ENCODE data around the gene CHL1. TPM values are rescaled to one million over a fixed set of nuclear protein-coding genes. Genes with fewer than 3 reads are reported as not detected.
A peak's percentile ranks its signal among the peaks of the same experiment; 100 is the strongest.

Gene CHL1
- total RNA-seq, 1 donor from 2014 or later = 7.4 TPM

DNA sequence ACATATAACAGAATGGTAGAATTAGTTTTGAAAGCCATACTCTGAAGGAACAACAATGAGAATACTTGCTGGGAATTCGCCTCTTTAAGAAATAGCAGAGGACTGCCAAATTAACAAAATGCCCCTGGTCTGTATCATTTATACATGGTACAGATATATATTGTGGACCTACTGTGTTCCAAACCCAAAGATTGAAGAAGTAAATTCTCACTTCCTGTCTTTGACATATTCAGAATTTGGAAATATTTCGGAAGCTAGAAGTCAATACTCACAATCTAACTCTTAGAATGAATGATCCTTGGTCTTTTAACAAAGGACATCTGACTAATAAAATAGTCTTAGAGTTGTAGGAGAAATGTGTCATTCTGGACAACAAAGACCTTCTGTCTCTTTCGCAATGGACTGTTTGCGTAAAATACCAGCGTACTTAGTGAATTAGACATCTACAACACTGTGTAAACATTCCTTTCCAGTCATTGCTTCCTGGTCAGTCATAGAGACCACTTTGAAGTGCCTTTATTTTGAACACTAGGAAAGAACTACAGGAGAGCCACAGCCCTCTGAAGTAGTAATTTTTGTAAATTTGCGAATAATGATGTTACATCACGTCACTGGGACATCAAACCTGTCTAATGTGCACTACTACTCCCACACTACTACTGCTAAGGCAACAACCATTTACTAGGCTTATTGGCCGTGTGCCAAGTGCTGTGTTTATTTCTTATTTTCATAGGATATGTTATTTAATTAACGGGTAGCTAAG, 68.0 kb downstream of the CHL1 start:
- ChIA-PET POLR2A (no interaction called here), CTCF (no interaction called here)
- TF ChIP-seq, protein P1, sequence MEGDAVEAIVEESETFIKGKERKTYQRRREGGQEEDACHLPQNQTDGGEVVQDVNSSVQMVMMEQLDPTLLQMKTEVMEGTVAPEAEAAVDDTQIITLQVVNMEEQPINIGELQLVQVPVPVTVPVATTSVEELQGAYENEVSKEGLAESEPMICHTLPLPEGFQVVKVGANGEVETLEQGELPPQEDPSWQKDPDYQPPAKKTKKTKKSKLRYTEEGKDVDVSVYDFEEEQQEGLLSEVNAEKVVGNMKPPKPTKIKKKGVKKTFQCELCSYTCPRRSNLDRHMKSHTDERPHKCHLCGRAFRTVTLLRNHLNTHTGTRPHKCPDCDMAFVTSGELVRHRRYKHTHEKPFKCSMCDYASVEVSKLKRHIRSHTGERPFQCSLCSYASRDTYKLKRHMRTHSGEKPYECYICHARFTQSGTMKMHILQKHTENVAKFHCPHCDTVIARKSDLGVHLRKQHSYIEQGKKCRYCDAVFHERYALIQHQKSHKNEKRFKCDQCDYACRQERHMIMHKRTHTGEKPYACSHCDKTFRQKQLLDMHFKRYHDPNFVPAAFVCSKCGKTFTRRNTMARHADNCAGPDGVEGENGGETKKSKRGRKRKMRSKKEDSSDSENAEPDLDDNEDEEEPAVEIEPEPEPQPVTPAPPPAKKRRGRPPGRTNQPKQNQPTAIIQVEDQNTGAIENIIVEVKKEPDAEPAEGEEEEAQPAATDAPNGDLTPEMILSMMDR (IDR thresholded peaks at IDR 0.05) = no peak
- no peak overlapping the region for H3K27ac Mint-ChIP-seq
- no peak for ATAC-seq (ENCODE audit: low read depth)
- no peak overlapping the region for H3K4me3 Mint-ChIP-seq
- H3K9me3 Mint-ChIP-seq = no peaks in the 10 kb centered on the region
- intact Hi-C loops (cut with micrococcal nuclease) = no loop called here
- no peak for DNase-seq
- H3K36me3 Mint-ChIP-seq (ENCODE audit: low read depth) = no peaks in the 10 kb centered on the region
- H3K27me3 Mint-ChIP-seq = no peaks in the 10 kb centered on the region
- H3K4me1 Mint-ChIP-seq = peaks cover 7% of the 10 kb centered on the region

DNA sequence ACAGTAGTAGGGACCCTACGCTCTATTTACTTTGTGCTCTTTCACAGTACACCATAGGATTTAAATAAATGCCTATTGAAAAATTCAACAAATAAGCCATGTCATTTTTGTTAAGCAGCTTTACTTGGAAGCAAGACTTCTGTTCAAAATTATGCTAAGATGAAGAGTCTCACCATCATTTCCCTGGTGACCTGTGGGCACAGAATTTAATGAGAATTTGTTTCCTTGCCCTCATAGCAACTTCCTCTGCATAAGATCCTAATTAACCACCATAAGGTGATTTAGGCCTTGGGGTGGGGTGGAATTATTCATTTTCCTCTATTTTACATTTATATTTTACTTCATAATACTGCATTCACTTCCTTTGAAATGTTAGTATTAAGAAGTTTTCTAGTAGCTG, 70.5 kb downstream of the CHL1 start:
- POLR2A ChIA-PET = no interaction called here
- H3K4me1 Mint-ChIP-seq = peaks cover 32% of the 10 kb centered on the region
- intact Hi-C loops (cut with micrococcal nuclease) = no loop called here
- no peaks in the 10 kb centered on the region for H3K9me3 Mint-ChIP-seq
- CTCF ChIA-PET = no interaction called here
- H3K27me3 Mint-ChIP-seq = no peaks in the 10 kb centered on the region
- TF ChIP-seq, protein P1 (IDR thresholded peaks at IDR 0.05) = no peak
- H3K4me3 Mint-ChIP-seq = no peak overlapping the region
- H3K27ac Mint-ChIP-seq = no peak overlapping the region
- ATAC-seq (ENCODE audit: low read depth) (no peak), DNase-seq (no peak)
- no peaks in the 10 kb centered on the region for H3K36me3 Mint-ChIP-seq (ENCODE audit: low read depth)

DNA sequence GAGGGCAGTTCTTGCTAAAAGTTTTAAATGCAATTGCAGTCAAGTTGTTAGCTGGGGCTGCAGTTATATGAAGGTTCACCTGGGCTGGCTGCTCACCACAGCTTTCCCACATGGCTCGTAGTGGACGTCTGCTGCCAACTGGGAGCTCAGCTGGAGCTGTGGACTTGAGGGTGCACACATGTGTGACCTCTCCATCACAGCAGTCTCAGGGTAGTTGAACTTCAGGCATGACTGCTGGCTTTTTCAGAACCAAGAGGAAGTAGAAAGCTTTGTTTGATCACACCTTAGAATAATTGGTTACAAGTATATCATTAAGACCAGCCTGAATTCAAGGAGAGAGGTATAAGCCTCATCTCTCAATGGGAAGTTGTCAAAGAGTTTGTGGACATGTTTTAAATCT, 74.1 kb downstream of the CHL1 start:
- H3K4me3 Mint-ChIP-seq = peak overlapping the region; percentile 39
- ChIA-PET POLR2A (interaction anchor here (0.6 to 1.2 kb wide), 3 partner anchors 19 to 41 kb away, joined by 3 read pairs; no protein-coding TSS in a partner anchor), CTCF (interaction anchor here (0.7 kb wide), 1 partner anchor 83 kb away, joined by 3 read pairs; no protein-coding TSS in a partner anchor)
- H3K27ac Mint-ChIP-seq = peak overlapping the region; percentile 43
- DNase-seq (no peak), ATAC-seq (ENCODE audit: low read depth) (peak; percentile 55)
- intact Hi-C loops (cut with micrococcal nuclease) = loop anchor here (5.0 kb wide), 1 partner anchor 38 kb away; no protein-coding TSS in a partner anchor
- TF ChIP-seq, protein P1 (IDR thresholded peaks at IDR 0.05) = no peak
- no peaks in the 10 kb centered on the region for H3K9me3 Mint-ChIP-seq
- H3K4me1 Mint-ChIP-seq = peaks cover 65% of the 10 kb centered on the region
- H3K27me3 Mint-ChIP-seq = no peaks in the 10 kb centered on the region
- no peaks in the 10 kb centered on the region for H3K36me3 Mint-ChIP-seq (ENCODE audit: low read depth)

DNA sequence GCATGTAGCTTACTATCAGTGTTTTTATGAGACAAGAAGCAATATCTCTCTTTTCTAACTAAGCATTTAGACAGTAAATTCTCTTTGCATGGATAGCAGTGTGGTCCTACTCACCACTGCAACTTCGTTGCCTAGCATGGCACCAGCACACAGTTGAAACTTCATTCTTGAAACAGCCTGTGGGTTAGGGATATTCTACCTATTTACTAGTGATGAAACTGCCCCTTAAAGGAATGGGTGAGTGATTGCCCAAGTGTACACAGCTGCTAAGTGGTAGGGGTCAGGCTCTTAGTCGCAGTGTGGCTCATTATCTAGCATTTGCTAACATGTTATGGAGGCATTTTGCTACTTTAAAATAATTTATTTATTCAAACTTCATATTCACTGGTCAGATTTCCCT, 78.4 kb downstream of the CHL1 start:
- DNase-seq (no peak), ATAC-seq (ENCODE audit: low read depth) (no peak)
- H3K27me3 Mint-ChIP-seq = no peaks in the 10 kb centered on the region
- no peaks in the 10 kb centered on the region for H3K36me3 Mint-ChIP-seq (ENCODE audit: low read depth)
- ChIA-PET CTCF (no interaction called here), POLR2A (interaction anchor here (1.5 kb wide), 1 partner anchor 16 kb away, joined by 4 read pairs; no protein-coding TSS in a partner anchor)
- no peak overlapping the region for H3K4me3 Mint-ChIP-seq
- H3K9me3 Mint-ChIP-seq = no peaks in the 10 kb centered on the region
- H3K4me1 Mint-ChIP-seq = peaks cover 87% of the 10 kb centered on the region
- intact Hi-C loops (cut with micrococcal nuclease) = loop anchor here (5.0 kb wide), 1 partner anchor 43 kb away; no protein-coding TSS in a partner anchor
- TF ChIP-seq, protein P1 (IDR thresholded peaks at IDR 0.05) = no peak
- peak overlapping the region; percentile 7 for H3K27ac Mint-ChIP-seq

DNA sequence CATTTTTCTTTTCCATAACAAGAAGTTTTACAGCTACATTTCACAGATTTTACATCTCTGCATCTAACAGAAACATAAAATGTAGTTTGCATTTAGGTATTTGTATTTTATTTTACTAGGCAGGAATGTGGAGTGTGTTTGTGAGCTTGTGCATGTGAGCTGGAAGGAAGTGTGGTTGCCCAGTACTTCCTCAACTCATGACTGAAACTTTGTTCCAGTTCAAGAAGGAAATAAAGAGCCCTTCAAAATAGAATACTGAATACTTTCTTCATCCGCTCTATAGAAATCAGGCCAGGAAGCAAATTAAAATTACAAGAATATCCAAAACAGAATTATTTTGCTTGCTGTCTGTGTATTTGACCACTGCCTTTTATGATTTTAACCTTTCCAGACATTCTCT, 81.3 kb downstream of the CHL1 start:
- ATAC-seq (ENCODE audit: low read depth) = peak; percentile 24
- ChIA-PET POLR2A (interaction anchor here (1.5 to 2.3 kb wide), 3 partner anchors 12 to 76 kb away, joined by 6 to 21 read pairs (median 8); no protein-coding TSS in a partner anchor), CTCF (interaction anchor here (1.5 to 2.5 kb wide), 2 partner anchors 12 to 235 kb away, joined by 4 to 6 read pairs; no protein-coding TSS in a partner anchor)
- H3K4me1 Mint-ChIP-seq = peaks cover 74% of the 10 kb centered on the region
- H3K27me3 Mint-ChIP-seq = no peaks in the 10 kb centered on the region
- peaks cover 5% of the 10 kb centered on the region for H3K36me3 Mint-ChIP-seq (ENCODE audit: low read depth)
- DNase-seq = no peak
- TF ChIP-seq, protein P1 (IDR thresholded peaks at IDR 0.05) = no peak
- H3K27ac Mint-ChIP-seq = peak overlapping the region; percentile 95
- peaks cover 4% of the 10 kb centered on the region for H3K9me3 Mint-ChIP-seq
- intact Hi-C loops (cut with micrococcal nuclease) = loop anchor here (1.0 kb wide), 4 partner anchors 12 to 81 kb away; no protein-coding TSS in a partner anchor
- H3K4me3 Mint-ChIP-seq = peak overlapping the region; percentile 76

Data from activated B cell treated with CpG ODN at 0.5 μM for 24 hours (primary cell).